HFF-Myc (cell line): ENCODE results near the gene DDX24.

Source experiments
- DNase-seq: peaks from one replicate; pipeline ENCODE4 v3.0.0-alpha.2; 2011; ENCODE audit warnings: low read depth; ENCODE audit errors: extremely low read depth
- H3K4me3 ChIP-seq: replicated peaks from 2 replicates; pipeline ENCODE4 v1.5.1; 2011; ENCODE audit warnings: low read depth, mild to moderate bottlenecking, control low read depth, low read length
- TF ChIP-seq, protein P1 (sequence below): IDR thresholded peaks from 2 replicates; pipeline ENCODE4 v1.5.1; 2012; ENCODE audit warnings: mild to moderate bottlenecking, low read depth, low read length, control low read depth; ENCODE audit errors: missing control alignments

Gene DDX24

GRCh38 chr14:94111276-94112095, 30.5 kb upstream of the DDX24 start:
- no peak overlapping the region for H3K4me3 ChIP-seq
- TF ChIP-seq, protein P1, sequence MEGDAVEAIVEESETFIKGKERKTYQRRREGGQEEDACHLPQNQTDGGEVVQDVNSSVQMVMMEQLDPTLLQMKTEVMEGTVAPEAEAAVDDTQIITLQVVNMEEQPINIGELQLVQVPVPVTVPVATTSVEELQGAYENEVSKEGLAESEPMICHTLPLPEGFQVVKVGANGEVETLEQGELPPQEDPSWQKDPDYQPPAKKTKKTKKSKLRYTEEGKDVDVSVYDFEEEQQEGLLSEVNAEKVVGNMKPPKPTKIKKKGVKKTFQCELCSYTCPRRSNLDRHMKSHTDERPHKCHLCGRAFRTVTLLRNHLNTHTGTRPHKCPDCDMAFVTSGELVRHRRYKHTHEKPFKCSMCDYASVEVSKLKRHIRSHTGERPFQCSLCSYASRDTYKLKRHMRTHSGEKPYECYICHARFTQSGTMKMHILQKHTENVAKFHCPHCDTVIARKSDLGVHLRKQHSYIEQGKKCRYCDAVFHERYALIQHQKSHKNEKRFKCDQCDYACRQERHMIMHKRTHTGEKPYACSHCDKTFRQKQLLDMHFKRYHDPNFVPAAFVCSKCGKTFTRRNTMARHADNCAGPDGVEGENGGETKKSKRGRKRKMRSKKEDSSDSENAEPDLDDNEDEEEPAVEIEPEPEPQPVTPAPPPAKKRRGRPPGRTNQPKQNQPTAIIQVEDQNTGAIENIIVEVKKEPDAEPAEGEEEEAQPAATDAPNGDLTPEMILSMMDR, result no peak
- DNase-seq, result no peak

GRCh38 chr14:94110552-94111181, 29.7 kb upstream of the DDX24 start, which contains the start of gene IFI27:
Gene IFI27, plus strand, starts transcription at chr14:94110736.
- TF ChIP-seq, protein P1, result no peak
- H3K4me3 ChIP-seq, result no peak within 1 kb of the TSS
- no peak for DNase-seq

GRCh38 chr14:94109915-94110250, 28.9 kb upstream of the DDX24 start:
- no peak overlapping the region for H3K4me3 ChIP-seq
- DNase-seq, result no peak
- TF ChIP-seq, protein P1, result no peak

GRCh38 chr14:94104731-94105130, 23.7 kb upstream of the DDX24 start:
- TF ChIP-seq, protein P1, result no peak
- no peak for DNase-seq
- H3K4me3 ChIP-seq, result no peak overlapping the region

GRCh38 chr14:94103554-94104150, 22.6 kb upstream of the DDX24 start:
- no peak for DNase-seq
- TF ChIP-seq, protein P1, result no peak

GRCh38 chr14:94102768-94103482, 21.9 kb upstream of the DDX24 start:
- TF ChIP-seq, protein P1, result no peak
- H3K4me3 ChIP-seq, result no peak overlapping the region
- no peak for DNase-seq

More at GRCh38 chr14:94103554-94104150, 22.6 kb upstream of the DDX24 start:
- H3K4me3 ChIP-seq, result no peak overlapping the region
